Natural killer cell (primary cell): ENCODE data around the gene TACC2. TPM values are rescaled to one million over a fixed set of nuclear protein-coding genes. Genes with fewer than 3 reads are reported as not detected.
"Not testable (repeated sequence)": the region's sequence is repeated elsewhere in the genome, so short reads cannot be mapped to it uniquely, and the experiment has no call there.

Experiments used
- ATAC-seq, 3 donors: fragments of 150-1000 bp in 2 of 3; fragments of 200-7000 bp in 1 of 3; cut with Tn5 transposase; 1 replicate in 1 of 3; 2 replicates in 2 of 3; pipeline ENCODE4 v1.10.0; 2021; ENCODE audit warnings: mild to moderate bottlenecking in 2 of 3, moderate library complexity in 2 of 3
- DNase-seq, 2 donors: peaks; one replicate each; pipeline versions ENCODE4 v3.0.0 to v3.0.0-alpha.2; 2013 to 2021; ENCODE audit warnings: mixed read lengths in 1 of 2
- H3K27ac ChIP-seq: one replicate; pipeline ENCODE4 v1.5.1; 2013; ENCODE audit warnings: mild to moderate bottlenecking, low read length
- H3K27me3 ChIP-seq: one replicate; pipeline ENCODE4 v1.6.1; 2013; ENCODE audit warnings: low read length; ENCODE audit not compliant: control insufficient read depth, insufficient read depth
- H3K36me3 ChIP-seq: one replicate; pipeline ENCODE4 v1.6.1; 2013; ENCODE audit warnings: low read length; ENCODE audit not compliant: control insufficient read depth, insufficient read depth
- H3K4me1 ChIP-seq: one replicate; pipeline ENCODE4 v1.6.1; 2013; ENCODE audit warnings: low read length; ENCODE audit not compliant: control insufficient read depth, insufficient read depth
- H3K4me3 ChIP-seq: one replicate; pipeline ENCODE4 v1.5.1; 2013; ENCODE audit warnings: low read length
- H3K9me3 ChIP-seq: one replicate; pipeline ENCODE4 v1.6.1; 2013; ENCODE audit warnings: low read length; ENCODE audit not compliant: control insufficient read depth, insufficient read depth
- H3K27ac Mint-ChIP-seq, 2 donors: one replicate each; pipeline ENCODE4 v1.8.0; 2022; ENCODE audit warnings: mild to moderate bottlenecking in 2 of 2, mixed read lengths in 2 of 2, moderate library complexity in 1 of 2
- H3K27me3 Mint-ChIP-seq, 2 donors: one replicate each; pipeline ENCODE4 v1.8.0; 2022; ENCODE audit warnings: low read depth in 2 of 2, mixed read lengths in 2 of 2
- H3K36me3 Mint-ChIP-seq: one replicate; pipeline ENCODE4 v1.8.0; 2022; ENCODE audit warnings: mixed read lengths
- H3K4me1 Mint-ChIP-seq, 2 donors: one replicate each; pipeline ENCODE4 v1.8.0; 2022; ENCODE audit warnings: mixed read lengths in 2 of 2
- H3K4me3 Mint-ChIP-seq: one replicate; pipeline ENCODE4 v1.8.0; 2022; ENCODE audit warnings: mild to moderate bottlenecking, moderate library complexity, mixed read lengths
- H3K9me3 Mint-ChIP-seq, 2 donors: one replicate each; pipeline ENCODE4 v1.8.0; 2022; ENCODE audit warnings: mixed read lengths in 2 of 2
- CTCF ChIP-seq: fragments of 200-600 bp; IDR thresholded peaks from one replicate; pipeline ENCODE4 v1.8.0; 2022; ENCODE audit warnings: antibody characterized with exemption
- WGBS: methylation state at CpG from one replicate; pipeline ENCODE4 v1.1.7; 2013; ENCODE audit warnings: missing lambda C conversion rate; ENCODE audit not compliant: insufficient coverage; 5-methylcytosine and 5-hydroxymethylcytosine counted together
- intact Hi-C: fragments of 100-400 bp; cut with micrococcal nuclease; formaldehyde crosslinking; loops from one replicate; pipeline ENCODE4 v1.14.2; 2022
- total RNA-seq, 4 donors: library from RNA; stranded (reverse); fragments of 120-200 nt in 1 of 4; gene quantifications; one replicate each; pipeline versions ENCODE4 v1.2.3 to v1.2.4, GENCODE V29; 2013 to 2022

TACC2 gene
- total RNA-seq, 3 donors from 2014 or later (not counting 1 experiment from before 2014, with no cell fraction given): not detected

GRCh38 chr10:122014652-122015248 is 25.8 kb downstream of the TACC2 start:
- Mint-ChIP-seq H3K27me3 (peaks cover 10 to 21% of the 10 kb centered on the region in 2 donors), H3K36me3 (no peaks in the 10 kb centered on the region), H3K27ac (no peak overlapping the region), H3K4me1 (no peaks in the 10 kb centered on the region), H3K9me3 (no peaks in the 10 kb centered on the region), H3K4me3 (no peak overlapping the region)
- Histone ChIP-seq H3K4me1 (no peaks in the 10 kb centered on the region), H3K27me3 (peaks cover 2% of the 10 kb centered on the region), H3K27ac (no peak overlapping the region), H3K4me3 (no peak overlapping the region), H3K9me3 (no peaks in the 10 kb centered on the region), H3K36me3 (no peaks in the 10 kb centered on the region)
- intact Hi-C loops: no loop called here
- TF ChIP-seq CTCF: no peak
- DNase-seq (no peak), ATAC-seq (no peak)
- 97% methylated on average over 2 of the region's 3 CpGs for WGBS

- H3K4me1 Mint-ChIP-seq, ATAC-seq, H3K9me3 ChIP-seq, H3K4me3 Mint-ChIP-seq, H3K9me3 Mint-ChIP-seq, H3K27me3 Mint-ChIP-seq, H3K4me1 ChIP-seq, H3K27ac ChIP-seq, H3K4me3 ChIP-seq, H3K36me3 ChIP-seq, H3K27ac Mint-ChIP-seq, H3K27me3 ChIP-seq, intact Hi-C loops, DNase-seq, H3K36me3 Mint-ChIP-seq: not testable (repeated sequence)
- WGBS: 86% methylated on average over 1 of the region's 4 CpGs
Observed at GRCh38 chr10:122017926-122018325, 29.0 kb downstream of the TACC2 start.

GRCh38 chr10:122018491-122018890 is 29.5 kb downstream of the TACC2 start:
- no peaks in the 10 kb centered on the region for H3K9me3 ChIP-seq
- Mint-ChIP-seq H3K4me3 (no peak overlapping the region), H3K27me3 (peaks cover 0 to 5% of the 10 kb centered on the region in 2 donors), H3K36me3 (no peaks in the 10 kb centered on the region), H3K4me1 (no peaks in the 10 kb centered on the region), H3K9me3 (no peaks in the 10 kb centered on the region), H3K27ac (no peak overlapping the region)
- no peak for TF ChIP-seq CTCF
- ATAC-seq: no peak
- no peak for DNase-seq
- no peak overlapping the region for H3K4me3 ChIP-seq
- no peaks in the 10 kb centered on the region for H3K36me3 ChIP-seq
- H3K4me1 ChIP-seq: no peaks in the 10 kb centered on the region
- WGBS: 72% methylated on average over 7 of the region's 7 CpGs
- intact Hi-C loops: no loop called here
- peaks cover 2% of the 10 kb centered on the region for H3K27me3 ChIP-seq
- H3K27ac ChIP-seq: no peak overlapping the region

GRCh38 chr10:122018951-122019413 is 30.0 kb downstream of the TACC2 start:
- H3K4me3 ChIP-seq: no peak overlapping the region
- H3K27me3 ChIP-seq: peaks cover 2% of the 10 kb centered on the region
- 85% methylated on average over 16 of the region's 16 CpGs for WGBS
- H3K4me3 Mint-ChIP-seq: no peak overlapping the region
- DNase-seq: no peak
- no peaks in the 10 kb centered on the region for H3K4me1 Mint-ChIP-seq
- H3K4me1 ChIP-seq: no peaks in the 10 kb centered on the region
- H3K27ac ChIP-seq: no peak overlapping the region
- no peaks in the 10 kb centered on the region for H3K9me3 Mint-ChIP-seq
- H3K36me3 ChIP-seq: no peaks in the 10 kb centered on the region
- H3K27me3 Mint-ChIP-seq: peaks cover 0 to 5% of the 10 kb centered on the region in 2 donors
- no peaks in the 10 kb centered on the region for H3K9me3 ChIP-seq
- H3K36me3 Mint-ChIP-seq: no peaks in the 10 kb centered on the region
- ATAC-seq: no peak
- TF ChIP-seq CTCF: no peak
- no peak overlapping the region for H3K27ac Mint-ChIP-seq
- intact Hi-C loops: no loop called here
